Activated T-cell treated with anti-CD3 and anti-CD28 coated beads, Interleukin-2, amount 50 U/mL, for 1 hour (primary cell): ENCODE results near the gene TTR.

Source experiments
- DNase-seq: peaks from one replicate; pipeline ENCODE4 v3.0.0-alpha.2; 2020

TTR gene

DNA sequence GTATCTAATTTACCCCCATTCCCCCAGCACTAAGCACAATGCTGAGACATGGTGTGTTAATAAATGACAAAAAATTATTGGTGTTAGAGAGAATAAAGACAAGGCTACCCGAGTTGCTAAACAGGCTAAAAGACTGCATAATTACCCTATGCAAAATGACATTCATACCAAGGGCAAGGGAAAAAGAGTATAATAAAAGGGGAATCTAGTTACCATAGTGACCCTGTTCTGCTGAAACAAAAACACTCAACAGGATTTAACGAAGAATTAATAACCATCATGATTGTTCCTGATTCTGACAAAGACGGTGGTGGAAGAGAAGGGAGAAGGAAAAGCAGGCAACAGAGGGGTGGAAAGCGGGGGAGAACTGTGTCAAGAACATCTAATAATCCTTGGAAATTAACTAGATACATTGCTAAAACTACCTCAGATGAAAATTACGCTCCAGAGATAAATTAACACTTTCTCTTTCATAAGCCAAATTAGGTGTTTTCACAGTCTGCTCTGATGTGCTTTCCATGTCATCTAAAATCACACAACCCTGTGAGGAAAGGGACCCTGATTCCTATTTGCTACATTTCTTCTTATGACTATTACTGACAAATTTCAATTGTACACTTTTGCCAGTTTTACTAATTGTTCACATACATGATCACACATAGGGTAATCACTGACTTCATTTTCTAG, 25.5 kb downstream of the TTR start:
- DNase-seq, result no peak

DNA sequence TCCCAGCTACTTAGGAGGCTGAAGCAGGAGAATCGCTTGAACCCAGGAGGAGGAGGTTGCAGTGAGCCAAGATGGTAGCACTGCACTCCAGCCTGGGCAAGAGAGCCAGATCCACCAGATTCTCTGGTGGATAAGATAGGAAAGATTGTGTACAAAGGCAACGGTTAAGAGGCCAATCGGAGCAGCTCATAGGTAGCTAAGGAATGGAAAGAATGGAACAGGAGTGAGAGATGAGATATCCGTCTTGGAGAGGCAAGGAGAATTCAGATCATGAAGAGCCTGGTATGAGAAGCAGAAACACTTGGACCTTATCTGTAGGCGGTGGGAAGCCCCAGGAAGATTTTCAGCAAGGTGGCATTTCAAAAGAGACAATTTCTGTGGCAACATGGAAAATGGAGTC, 27.1 kb downstream of the TTR start:
- DNase-seq, result no peak

DNA sequence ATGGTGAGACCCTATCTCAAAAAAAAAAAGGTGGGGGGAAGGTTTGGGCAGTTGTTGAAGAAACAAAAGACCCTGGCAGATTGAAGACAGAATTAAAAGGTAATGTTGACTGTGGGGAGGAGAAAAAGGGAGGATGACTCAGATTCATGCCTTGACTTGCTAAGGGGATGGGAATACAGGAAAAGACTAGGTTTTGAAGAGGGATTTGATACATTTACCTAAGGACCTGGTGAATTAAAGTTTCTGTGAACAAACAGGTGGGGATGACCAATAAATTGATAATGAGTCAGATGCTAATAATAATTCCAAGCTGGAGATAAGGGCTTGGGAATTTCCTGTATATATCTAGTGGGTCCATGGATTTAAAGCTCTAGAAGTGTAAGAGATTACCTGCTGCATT, 27.6 kb downstream of the TTR start:
- DNase-seq, result no peak

DNA sequence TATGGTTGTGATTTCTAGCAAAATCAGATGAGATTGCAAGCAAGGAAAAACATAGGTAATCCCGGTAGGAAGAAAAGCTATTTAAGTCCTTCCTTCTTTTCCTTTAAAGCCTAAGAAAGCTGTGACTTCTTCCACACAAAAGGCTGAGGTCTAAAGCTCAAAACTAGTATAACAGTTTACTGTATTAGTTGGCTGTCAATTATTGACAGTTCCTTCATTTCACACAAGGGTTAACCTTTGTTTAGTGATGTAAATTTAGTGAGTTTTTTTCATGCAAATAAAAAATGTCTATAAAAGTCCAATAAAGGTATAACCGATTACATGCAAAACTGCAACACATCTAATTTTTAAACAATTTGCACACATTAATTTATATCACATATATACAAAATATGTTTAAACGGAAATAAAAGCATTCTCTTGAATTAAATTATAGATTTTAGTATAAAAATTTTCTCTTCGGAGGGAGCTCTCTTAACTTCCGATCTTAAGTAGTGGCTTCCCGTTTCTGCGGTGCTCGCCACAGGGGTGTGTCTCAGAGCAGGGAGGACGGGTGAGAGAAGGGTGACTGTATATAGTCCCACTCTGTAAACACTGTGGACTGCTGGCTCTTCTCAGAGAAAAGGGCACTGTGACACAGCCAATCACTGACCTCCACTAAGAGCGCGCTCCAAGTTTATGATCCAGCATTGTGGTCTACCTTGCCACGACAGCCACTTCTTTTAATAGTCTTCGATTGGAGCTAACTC, 33.4 kb downstream of the TTR start:
- DNase-seq, result no peak

DNA sequence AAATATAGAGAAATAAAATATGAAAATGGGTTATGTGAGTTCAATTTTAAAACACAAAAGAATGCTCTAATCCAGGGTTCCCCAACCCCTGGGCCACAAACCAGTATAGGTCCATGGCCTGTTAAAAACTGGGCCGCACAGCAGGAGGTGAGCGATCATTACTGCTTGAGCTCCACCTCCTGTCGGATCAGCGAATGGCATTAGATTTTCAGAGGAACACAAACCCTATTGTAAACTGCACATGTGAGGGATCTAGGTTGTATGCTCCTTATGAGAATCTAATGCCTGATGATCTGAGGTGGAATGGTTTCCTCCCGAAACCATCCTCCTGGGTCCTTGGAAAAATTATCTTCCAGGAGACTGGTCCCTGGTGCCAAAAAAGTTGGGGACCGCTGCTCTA, 34.7 kb downstream of the TTR start:
- DNase-seq, result no peak

DNA sequence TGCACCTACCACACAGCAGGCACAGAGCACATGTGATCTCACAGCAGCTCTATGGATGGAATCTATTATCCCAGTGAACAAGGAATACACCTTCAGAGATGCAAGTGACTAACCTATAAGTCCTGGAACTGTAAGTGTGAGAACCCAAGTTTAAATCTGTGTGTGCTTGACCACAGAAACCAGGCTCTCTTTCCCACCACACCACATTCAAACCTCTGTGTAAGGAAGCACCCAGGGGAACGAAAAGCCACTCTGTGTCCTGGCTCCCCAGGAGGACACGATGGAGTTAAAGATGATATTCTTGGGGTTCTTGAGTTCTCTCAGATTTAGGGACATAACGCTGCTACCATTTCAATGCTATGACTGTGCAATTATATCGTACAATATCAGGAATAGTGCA, 38.9 kb downstream of the TTR start:
- no peak for DNase-seq

DNA sequence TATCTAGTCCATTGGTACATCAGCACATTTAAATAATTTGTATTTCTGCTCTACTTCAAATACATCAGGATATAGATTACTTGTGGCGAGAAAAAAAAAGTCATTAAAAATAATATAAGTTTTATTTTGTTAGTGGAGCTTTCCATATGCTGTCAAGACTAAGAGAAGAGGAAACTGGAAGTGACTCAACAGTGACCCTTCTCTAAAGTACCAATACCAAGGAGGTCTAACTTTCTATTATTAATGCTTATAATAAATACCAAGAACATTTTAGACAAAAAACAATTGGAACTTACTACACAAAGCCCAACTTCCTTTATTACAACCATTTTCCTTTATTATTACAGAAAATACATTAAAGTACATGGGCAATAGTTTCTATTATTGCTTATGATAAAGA, 39.8 kb downstream of the TTR start:
- no peak for DNase-seq

DNA sequence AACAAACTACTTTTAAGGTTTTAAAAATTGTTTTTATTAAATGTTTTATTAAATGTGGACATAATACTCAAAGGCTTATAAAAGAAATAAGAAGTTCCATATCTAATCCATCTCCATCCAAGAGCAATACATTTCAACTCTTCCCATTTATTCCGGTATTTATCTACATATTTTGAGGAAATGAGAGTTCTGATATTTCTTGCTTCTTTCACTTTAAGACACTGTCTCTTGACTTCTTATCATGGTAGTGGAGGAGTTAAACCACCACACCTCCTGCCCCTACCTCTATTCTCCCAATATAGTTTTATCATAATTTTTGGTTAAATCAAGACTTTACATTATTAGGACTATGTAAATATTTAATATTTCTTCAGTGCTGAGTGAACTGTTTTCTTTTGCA, 40.7 kb downstream of the TTR start:
- no peak for DNase-seq

DNA sequence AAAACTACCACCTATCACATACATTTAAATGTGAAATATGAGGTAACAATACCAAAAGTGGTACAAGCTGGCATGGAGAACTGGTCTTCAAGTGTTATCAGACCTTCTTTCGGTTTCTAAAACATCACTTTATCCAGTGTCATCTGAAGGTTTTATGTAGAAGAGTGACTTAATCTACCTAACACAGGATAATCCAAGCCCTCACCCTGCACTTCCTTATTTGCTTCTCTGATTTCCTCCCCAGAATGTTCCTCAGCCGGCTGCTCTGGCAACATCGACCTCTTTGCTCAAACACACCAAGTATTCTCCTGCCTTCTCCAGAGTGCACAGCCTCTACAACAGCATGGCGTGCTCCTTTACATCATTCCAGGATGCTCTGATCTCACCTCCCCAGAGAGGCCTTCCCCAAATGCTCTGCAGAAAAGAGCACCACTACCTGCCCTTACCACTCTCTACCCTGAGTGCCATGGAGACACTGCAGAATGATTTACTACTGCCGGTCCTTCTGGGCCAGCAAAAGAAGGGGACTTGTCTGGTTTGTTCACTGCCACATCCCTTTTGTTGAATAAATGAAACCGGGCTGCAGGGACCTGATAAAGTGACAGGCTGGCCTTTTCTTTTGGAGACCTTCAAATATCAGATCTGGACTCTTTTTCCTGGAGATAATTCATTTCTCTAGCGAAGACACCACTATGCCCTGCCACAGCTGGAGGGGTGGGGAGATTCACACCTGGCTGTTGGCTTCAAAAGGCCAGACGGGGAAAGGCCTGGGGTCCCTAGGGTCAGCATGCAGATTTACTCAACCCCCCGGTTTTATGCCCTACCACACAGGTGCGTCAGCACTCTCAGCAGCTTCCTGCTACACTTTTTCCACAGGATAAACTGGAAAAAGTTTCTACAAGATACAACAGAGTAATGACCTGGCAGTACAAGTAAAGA, 42.0 kb downstream of the TTR start:
- no peak for DNase-seq

DNA sequence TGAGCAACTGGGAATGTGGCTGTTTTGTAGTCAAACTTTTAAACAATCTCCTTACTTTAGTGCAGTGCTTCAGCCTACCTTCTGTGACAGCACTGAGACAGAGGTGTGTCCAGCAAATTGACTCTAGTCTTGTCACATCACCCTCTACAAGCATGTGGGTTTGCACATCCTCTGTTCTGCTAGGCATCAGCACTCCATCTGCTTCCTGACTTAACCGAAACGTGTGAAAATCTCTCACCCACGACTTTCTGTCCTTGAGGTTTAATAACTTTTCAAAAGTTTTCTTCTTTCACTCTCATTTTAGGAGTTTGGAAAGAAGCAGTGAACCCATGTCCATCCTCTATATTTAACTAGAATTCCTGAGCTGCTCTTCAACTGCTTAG, 42.6 kb downstream of the TTR start:
- DNase-seq, result no peak

DNA sequence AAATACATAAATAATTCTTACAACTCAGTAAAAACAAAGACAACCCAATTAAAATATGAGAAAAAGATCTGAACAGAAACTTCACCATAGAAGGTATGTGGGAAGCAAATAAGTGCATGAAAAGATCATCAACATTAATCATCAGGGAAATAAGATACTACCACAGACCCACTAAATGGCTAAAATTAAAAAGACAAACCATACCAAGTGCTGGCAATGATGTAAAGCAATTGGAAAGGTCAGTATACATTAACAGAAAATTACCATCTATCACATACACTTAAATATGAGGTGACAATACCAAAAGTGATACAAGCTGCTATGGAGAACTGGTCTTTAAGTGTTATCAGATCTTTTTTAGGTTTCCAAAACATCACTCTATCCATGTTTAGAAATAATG, 44.7 kb downstream of the TTR start:
- no peak for DNase-seq

DNA sequence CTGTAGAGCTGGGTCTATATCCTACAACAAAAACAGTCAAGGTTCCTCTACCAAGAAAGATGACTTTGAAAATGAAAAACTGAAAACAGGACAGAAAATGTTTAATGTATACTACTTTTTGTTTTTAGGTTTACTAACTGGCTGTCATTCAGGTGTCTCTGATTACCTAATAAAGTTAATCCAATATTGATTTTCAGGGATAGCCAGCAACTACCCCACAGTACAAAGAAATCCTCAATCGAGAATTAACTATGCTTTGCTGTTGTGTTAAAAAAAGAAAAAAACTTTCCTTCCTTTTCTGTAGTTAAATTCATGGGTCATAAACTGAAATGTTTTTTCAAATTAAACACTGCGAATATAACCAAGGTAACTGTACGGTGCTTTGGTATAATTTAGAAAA, 45.8 kb downstream of the TTR start:
- DNase-seq, result no peak

DNA sequence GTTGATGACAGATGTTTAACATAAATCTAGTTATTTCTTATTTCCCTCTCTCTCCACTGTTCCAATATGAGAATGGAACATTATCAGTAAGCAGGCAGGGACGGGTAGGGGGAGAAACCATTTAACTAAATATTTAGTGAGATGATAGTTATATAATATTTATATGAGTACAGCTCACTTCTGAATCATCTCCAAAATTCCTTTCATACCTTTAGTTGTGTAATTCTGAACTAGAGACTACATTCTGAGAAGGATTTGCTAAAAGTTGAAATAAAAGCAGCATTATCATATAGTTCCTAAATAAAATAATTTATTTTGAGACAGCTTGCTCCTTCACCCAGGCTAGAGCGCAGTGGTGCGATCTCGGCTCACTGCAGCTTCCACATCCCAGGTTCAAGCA, 51.3 kb downstream of the TTR start:
- DNase-seq, result no peak

DNA sequence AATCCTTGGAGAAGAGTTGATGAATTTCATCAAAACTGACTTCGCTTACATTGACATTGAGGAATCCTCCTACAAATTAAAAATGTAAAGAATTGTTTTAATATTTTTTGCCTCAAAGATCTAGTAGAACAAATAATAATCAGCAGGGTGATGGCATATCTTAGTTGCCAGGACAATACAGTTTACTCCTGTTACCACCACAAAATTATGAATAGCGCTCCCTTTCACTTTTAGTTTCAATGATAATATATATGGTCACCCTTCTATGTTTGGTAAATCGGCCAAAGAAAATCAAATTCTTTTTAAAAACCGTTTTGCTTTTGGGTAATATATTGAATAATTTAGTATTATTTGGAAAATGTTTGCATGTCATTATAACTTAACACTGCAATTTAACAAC, 53.7 kb downstream of the TTR start:
- no peak for DNase-seq

DNA sequence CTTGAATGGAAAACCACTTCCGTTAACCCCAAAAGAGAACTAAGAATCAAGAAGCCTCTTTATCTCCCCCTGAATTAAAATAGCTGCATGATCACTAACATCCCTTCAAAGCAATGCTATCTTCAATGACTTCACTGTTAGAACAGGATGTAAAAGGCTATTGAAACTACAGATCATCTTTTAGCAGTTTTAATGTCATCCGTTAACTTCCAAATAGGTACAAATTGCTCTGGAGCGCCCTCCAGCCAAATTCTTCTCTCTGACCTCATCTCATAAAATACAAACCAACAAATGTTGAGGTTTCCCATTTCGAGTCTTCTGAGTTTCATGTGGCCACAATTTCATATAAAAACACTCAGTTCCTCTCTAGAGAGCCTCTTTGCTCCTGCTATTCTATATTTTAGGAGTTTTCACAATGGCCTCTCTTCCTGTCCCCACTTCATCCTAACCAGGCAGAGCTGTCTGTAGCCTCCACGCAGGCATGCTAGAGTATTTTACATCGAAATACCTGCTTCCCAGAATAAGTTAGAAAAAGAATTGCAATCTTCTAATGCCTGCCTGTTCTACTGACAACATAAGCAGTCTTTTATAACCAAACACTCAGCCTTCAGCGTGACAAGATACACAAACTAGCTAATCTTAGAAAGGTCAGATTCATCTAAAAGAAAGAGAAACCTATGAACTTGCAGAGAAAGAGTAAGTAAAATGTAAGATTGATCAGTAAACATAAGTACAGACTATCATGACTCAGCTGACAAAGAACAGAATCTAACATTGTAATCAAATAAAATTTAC, 54.9 kb downstream of the TTR start:
- DNase-seq, result no peak

DNA sequence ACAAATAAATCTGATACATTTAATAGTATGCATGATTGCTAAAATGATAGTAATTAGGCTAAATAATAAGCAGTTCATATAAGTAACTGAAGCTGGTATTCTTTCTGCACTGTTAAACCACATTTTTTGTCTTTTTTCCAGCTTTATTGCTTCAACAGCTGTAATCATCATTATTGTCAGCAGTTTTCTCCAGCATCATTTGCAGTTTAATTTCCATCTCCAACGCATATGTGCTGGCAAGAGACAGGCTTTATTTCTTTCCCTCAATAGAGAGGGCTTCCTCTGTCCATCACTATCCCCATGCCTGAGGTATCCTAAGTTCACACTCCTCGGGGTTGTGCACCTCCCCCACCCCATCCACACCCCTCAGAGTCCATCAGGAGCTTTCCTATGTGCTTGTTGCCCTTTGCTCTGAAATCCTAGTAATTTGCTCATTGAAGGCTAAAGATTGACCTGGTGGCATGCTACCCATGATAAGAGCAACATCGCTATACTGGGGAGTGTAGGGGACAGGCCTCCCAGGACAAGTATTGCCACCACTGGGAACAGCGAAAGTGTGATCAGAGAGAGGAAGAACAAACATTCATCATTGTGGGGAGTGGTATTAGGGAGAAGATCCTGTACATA, 55.6 kb downstream of the TTR start:
- DNase-seq, result no peak
